H9 (cell line): ENCODE data around the gene FGF11. TPM values are rescaled to one million over a fixed set of nuclear protein-coding genes. Genes with fewer than 3 reads are reported as not detected.

Source experiments
- DNase-seq: peaks from one replicate; pipeline ENCODE4 v3.0.0-alpha.2; 2017
- H2AFZ ChIP-seq: one replicate; pipeline ENCODE4 v1.6.1; 2013; ENCODE audit warnings: mild to moderate bottlenecking, low read length, control low read depth, moderate library complexity
- H2AK5ac ChIP-seq: 2 replicates; pipeline ENCODE4 v1.6.1; 2013; ENCODE audit warnings: low read length, control low read depth, mixed read lengths; ENCODE audit not compliant: insufficient read length
- H2BK120ac ChIP-seq: one replicate; pipeline ENCODE4 v1.6.1; 2013; ENCODE audit warnings: low read depth, mild to moderate bottlenecking, low read length, control low read depth, inconsistent platforms; ENCODE audit not compliant: poor library complexity, severe bottlenecking
- H2BK12ac ChIP-seq: 2 replicates; pipeline ENCODE4 v1.6.1; 2013; ENCODE audit warnings: low read length, control low read depth, mixed read lengths, low read depth; ENCODE audit not compliant: insufficient read length
- H2BK15ac ChIP-seq: 2 replicates; pipeline ENCODE4 v1.6.1; 2013; ENCODE audit warnings: low read depth, low read length, control low read depth
- H2BK20ac ChIP-seq: one replicate; pipeline ENCODE4 v1.6.1; 2013; ENCODE audit warnings: low read depth, mild to moderate bottlenecking, low read length, control low read depth, inconsistent platforms; ENCODE audit not compliant: poor library complexity, severe bottlenecking
- H2BK5ac ChIP-seq: 2 replicates; pipeline ENCODE4 v1.6.1; 2013; ENCODE audit warnings: low read length, control low read depth, mixed read lengths; ENCODE audit not compliant: insufficient read length
- H3K14ac ChIP-seq: 2 replicates; pipeline ENCODE4 v1.6.1; 2013; ENCODE audit warnings: low read length, control low read depth; ENCODE audit not compliant: insufficient read depth
- H3K18ac ChIP-seq: 2 replicates; pipeline ENCODE4 v1.6.1; 2013; ENCODE audit warnings: low read depth, mild to moderate bottlenecking, mixed read lengths, low read length, control low read depth; ENCODE audit not compliant: insufficient read length
- H3K23ac ChIP-seq: 2 replicates; pipeline ENCODE4 v1.6.1; 2013; ENCODE audit warnings: low read length, control low read depth, mixed read lengths, low read depth; ENCODE audit not compliant: insufficient read length
- H3K23me2 ChIP-seq: 2 replicates; pipeline ENCODE4 v1.6.1; 2013; ENCODE audit warnings: low read depth, mild to moderate bottlenecking, mixed read lengths, low read length, control low read depth; ENCODE audit not compliant: insufficient read length, poor library complexity, severe bottlenecking
- H3K27ac ChIP-seq: 2 replicates; pipeline ENCODE4 v1.5.1; 2013; ENCODE audit warnings: low read length, control low read depth, mixed read lengths, low read depth; ENCODE audit not compliant: insufficient read length
- H3K27me3 ChIP-seq: 2 replicates; pipeline ENCODE4 v1.6.1; 2013; ENCODE audit warnings: low read length, control low read depth, inconsistent platforms; ENCODE audit not compliant: insufficient read depth
- H3K4ac ChIP-seq: 2 replicates; pipeline ENCODE4 v1.6.1; 2013; ENCODE audit warnings: low read depth, mild to moderate bottlenecking, control low read depth, inconsistent platforms, low read length, moderate library complexity
- H3K4me1 ChIP-seq: 2 replicates; pipeline ENCODE4 v1.6.1; 2013; ENCODE audit warnings: low read length, control low read depth, inconsistent platforms; ENCODE audit not compliant: insufficient read depth
- H3K4me2 ChIP-seq: 2 replicates; pipeline ENCODE4 v1.6.1; 2013; ENCODE audit warnings: low read length, control low read depth, mixed read lengths; ENCODE audit not compliant: insufficient read length, insufficient read depth
- H3K56ac ChIP-seq: 2 replicates; pipeline ENCODE4 v1.6.1; 2013; ENCODE audit warnings: low read depth, mild to moderate bottlenecking, mixed read lengths, low read length, control low read depth; ENCODE audit not compliant: insufficient read length
- H3K79me1 ChIP-seq: 2 replicates; pipeline ENCODE4 v1.6.1; 2013; ENCODE audit warnings: low read depth, mild to moderate bottlenecking, moderate library complexity, low read length, control low read depth, inconsistent platforms; ENCODE audit not compliant: insufficient read depth, poor library complexity, severe bottlenecking
- H3K79me2 ChIP-seq: 2 replicates; pipeline ENCODE4 v1.6.1; 2013; ENCODE audit warnings: low read length, control low read depth, inconsistent platforms; ENCODE audit not compliant: insufficient read depth
- H3K9ac ChIP-seq: 2 replicates; pipeline ENCODE4 v1.6.1; 2013; ENCODE audit warnings: low read length, control low read depth, mixed read lengths; ENCODE audit not compliant: insufficient read length; ENCODE audit errors: extremely low read depth
- H3K9me3 ChIP-seq: one replicate; pipeline ENCODE4 v1.6.1; 2013; ENCODE audit warnings: low read depth, low read length, inconsistent platforms; ENCODE audit not compliant: control insufficient read depth
- H3T11ph ChIP-seq: one replicate; pipeline ENCODE4 v1.6.1; 2013; ENCODE audit warnings: mild to moderate bottlenecking, low read length, control low read depth, inconsistent platforms
- H4K20me1 ChIP-seq: one replicate; pipeline ENCODE4 v1.6.1; 2013; ENCODE audit not compliant: control insufficient read depth, insufficient read length, insufficient read depth
- H4K5ac ChIP-seq: 2 replicates; pipeline ENCODE4 v1.6.1; 2013; ENCODE audit warnings: low read depth, mild to moderate bottlenecking, mixed read lengths, low read length, control low read depth; ENCODE audit not compliant: insufficient read length
- H4K8ac ChIP-seq: replicated peaks from 2 replicates; pipeline ENCODE4 v1.6.1; 2013; ENCODE audit warnings: low read length, control low read depth, mixed read lengths, low read depth; ENCODE audit not compliant: insufficient read length
- H4K91ac ChIP-seq: 2 replicates; pipeline ENCODE4 v1.6.1; 2013; ENCODE audit warnings: low read depth, mild to moderate bottlenecking, moderate library complexity, mixed read lengths, low read length, control low read depth; ENCODE audit not compliant: insufficient read length
- H3K27ac Mint-ChIP-seq, 3 experiments: 2 replicates in 2 of 3; 3 replicates in 1 of 3; pipeline ENCODE4 v1.8.0; 2020 to 2021; ENCODE audit warnings: mixed read lengths in 3 of 3, mild to moderate bottlenecking in 1 of 3, moderate library complexity in 1 of 3
- H3K27me3 Mint-ChIP-seq: 2 replicates; pipeline ENCODE4 v1.8.0; 2021; ENCODE audit warnings: low read depth, mild to moderate bottlenecking, moderate library complexity, mixed read lengths
- H3K36me3 Mint-ChIP-seq, 3 experiments: 2 replicates in 2 of 3; 3 replicates in 1 of 3; pipeline ENCODE4 v1.8.0; 2020 to 2021; ENCODE audit warnings: low read depth in 3 of 3, mixed read lengths in 3 of 3; ENCODE audit not compliant: insufficient read depth in 1 of 3
- H3K4me1 Mint-ChIP-seq, 2 experiments: 2 replicates each; pipeline ENCODE4 v1.8.0; 2020; ENCODE audit warnings: mixed read lengths in 2 of 2
- H3K4me3 Mint-ChIP-seq, 2 experiments: 2 replicates in 1 of 2; 3 replicates in 1 of 2; pipeline ENCODE4 v1.8.0; 2020 to 2021; ENCODE audit warnings: mild to moderate bottlenecking in 2 of 2, mixed read lengths in 2 of 2, moderate library complexity in 1 of 2
- H3K9me3 Mint-ChIP-seq, 2 experiments: 2 replicates in 1 of 2; 3 replicates in 1 of 2; pipeline ENCODE4 v1.8.0; 2020; ENCODE audit warnings: mild to moderate bottlenecking in 2 of 2, mixed read lengths in 2 of 2, moderate library complexity in 1 of 2
- CTCF ChIP-seq: fragments of 200-600 bp; sonication (generic); conservative IDR thresholded peaks from 3 replicates; pipeline ENCODE4 v1.8.0; 2021; ENCODE audit warnings: antibody characterized with exemption, mild to moderate bottlenecking
- WGBS: extraction: QIAGEN DNeasy Blood & Tissue Kit; methylation state at CpG from one replicate; pipeline ENCODE4 v1.1.7; 2013; ENCODE audit warnings: missing lambda C conversion rate, low lambda C conversion rate, mixed read lengths; ENCODE audit not compliant: insufficient read length; ENCODE audit errors: extremely low coverage; 5-methylcytosine and 5-hydroxymethylcytosine counted together
- total RNA-seq: library from RNA; stranded (reverse); gene quantifications from 2 replicates; pipeline ENCODE4 v1.2.1, GENCODE V29; 2021

The FGF11 gene
- total RNA-seq, 1 experiment from 2014 or later: 15.2 TPM

DNA sequence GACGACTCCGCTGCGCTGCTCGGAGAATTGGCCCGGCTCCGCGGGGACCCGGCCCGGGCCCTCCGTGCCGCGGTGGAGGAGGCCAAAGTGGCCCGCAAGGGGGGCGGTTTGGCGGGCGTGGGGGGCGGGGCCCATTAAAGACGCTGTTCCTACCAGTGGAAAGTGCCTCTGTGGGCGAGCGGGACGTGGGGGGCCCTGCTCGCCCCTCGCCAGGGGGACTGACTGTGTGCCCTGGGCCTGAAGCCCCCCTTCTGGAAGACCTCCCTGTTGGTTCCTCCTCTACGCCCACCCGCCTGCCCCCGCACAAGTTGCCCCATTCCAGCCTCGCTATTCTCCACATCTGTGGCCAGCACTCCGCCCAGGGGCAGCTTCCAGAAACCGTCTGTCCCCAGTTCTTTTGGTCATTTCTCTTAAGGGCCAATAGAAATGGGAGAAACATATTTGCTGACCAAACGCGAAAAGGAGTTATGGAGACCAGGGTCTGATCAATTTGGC is 1.9 kb upstream of the FGF11 start:
- no peak overlapping the region for H2BK15ac ChIP-seq
- H3K27ac Mint-ChIP-seq: peak overlapping the region in 2 of 3 experiments; percentile 75 to 96; a peak in 3 of 7 replicates
- TF ChIP-seq CTCF: no peak
- no peaks in the 10 kb centered on the region for H3K79me1 ChIP-seq
- H3K4me3 Mint-ChIP-seq: peak overlapping the region; percentile 91 to 93
- no peak overlapping the region for H4K91ac ChIP-seq
- no peak overlapping the region for H2BK120ac ChIP-seq
- H3K9me3 Mint-ChIP-seq: no peaks in the 10 kb centered on the region
- H3K23me2 ChIP-seq: peaks cover 33% of the 10 kb centered on the region
- H2BK5ac ChIP-seq: no peak overlapping the region
- no peak overlapping the region for H3K23ac ChIP-seq
- H3K18ac ChIP-seq: no peak overlapping the region
- H2BK20ac ChIP-seq: no peak overlapping the region
- no peak overlapping the region for H3K4ac ChIP-seq
- no peaks in the 10 kb centered on the region for H3K9me3 ChIP-seq
- H3K4me2 ChIP-seq: peak overlapping the region; percentile 60
- no peaks in the 10 kb centered on the region for H4K20me1 ChIP-seq
- peaks cover 7% of the 10 kb centered on the region for H3K27me3 ChIP-seq
- H3K36me3 Mint-ChIP-seq: peaks cover 0 to 1% (median 0%) of the 10 kb centered on the region in 3 experiments; a peak in 1 of 7 replicates
- no peak for DNase-seq
- H3K14ac ChIP-seq: no peak overlapping the region
- no peak overlapping the region for H4K5ac ChIP-seq
- H3K27me3 Mint-ChIP-seq: peaks cover 23% of the 10 kb centered on the region
- H3K4me1 Mint-ChIP-seq: peaks cover 32 to 36% of the 10 kb centered on the region in 2 experiments
- H2BK12ac ChIP-seq: no peak overlapping the region
- no peak overlapping the region for H2AFZ ChIP-seq
- no peaks in the 10 kb centered on the region for H3K79me2 ChIP-seq
- H3T11ph ChIP-seq: no peak overlapping the region
- WGBS: no CpG with 5 or more reads among the region's 31 CpGs
- H3K27ac ChIP-seq: no peak overlapping the region
- H2AK5ac ChIP-seq: no peak overlapping the region
- no peak overlapping the region for H3K56ac ChIP-seq
- no peak overlapping the region for H4K8ac ChIP-seq
- H3K4me1 ChIP-seq: no peaks in the 10 kb centered on the region; the same call in 1 of the 2 replicates
- no peak overlapping the region for H3K9ac ChIP-seq
